Activated CD4-positive, alpha-beta T cell treated with anti-CD3 and anti-CD28 coated beads, Interleukin-2, amount 50 U/mL, for 24 hours (primary cell): ENCODE measurements around the gene HSPB9.

ENCODE experiments used
- DNase-seq, 2 donors: peaks; one replicate each; pipeline ENCODE4 v3.0.0-alpha.2; 2020; ENCODE audit warnings: low read depth in 1 of 2, low spot score in 1 of 2

Gene HSPB9

DNA sequence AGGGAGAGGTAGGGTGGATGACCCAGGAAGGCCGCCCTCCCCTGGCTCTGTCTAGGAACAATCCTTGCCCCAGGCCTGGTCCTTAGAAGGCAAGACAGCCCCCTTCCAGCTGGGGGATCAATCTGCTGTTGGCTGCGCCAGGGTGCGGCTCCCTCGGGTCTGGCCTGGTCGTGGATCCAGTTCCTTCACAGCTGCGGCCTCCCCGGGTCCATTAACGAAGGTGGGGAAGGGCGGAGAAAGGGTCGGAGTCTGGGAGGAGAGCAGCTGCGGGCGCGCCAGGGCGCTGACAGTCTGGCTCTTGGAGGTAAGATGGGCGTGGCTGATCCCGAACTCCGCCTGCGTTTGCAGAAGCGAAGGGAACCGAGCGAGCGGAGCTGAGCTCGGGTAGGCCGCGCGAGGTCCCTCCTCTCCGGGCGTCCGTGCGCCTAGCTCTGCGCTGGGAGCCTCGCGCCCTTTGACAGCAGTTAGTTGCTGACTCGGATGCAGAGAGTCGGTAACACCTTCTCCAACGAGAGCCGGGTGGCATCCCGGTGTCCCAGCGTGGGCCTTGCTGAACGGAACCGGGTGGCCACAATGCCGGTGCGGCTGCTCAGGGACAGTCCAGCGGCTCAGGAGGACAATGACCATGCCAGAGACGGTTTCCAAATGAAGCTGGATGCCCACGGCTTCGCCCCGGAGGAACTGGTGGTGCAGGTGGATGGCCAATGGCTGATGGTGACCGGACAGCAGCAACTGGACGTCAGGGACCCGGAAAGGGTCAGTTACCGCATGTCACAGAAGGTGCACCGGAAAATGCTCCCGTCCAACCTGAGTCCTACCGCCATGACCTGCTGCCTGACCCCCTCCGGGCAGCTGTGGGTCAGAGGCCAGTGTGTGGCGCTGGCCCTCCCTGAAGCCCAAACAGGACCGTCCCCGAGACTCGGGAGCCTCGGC, at the start of gene HSPB9:
HSPB9 (plus strand) TSS at position 434 of the 933 bp plus-strand sequence; CDS start at position 481, 47 bp downstream.
- no peak for DNase-seq

DNA sequence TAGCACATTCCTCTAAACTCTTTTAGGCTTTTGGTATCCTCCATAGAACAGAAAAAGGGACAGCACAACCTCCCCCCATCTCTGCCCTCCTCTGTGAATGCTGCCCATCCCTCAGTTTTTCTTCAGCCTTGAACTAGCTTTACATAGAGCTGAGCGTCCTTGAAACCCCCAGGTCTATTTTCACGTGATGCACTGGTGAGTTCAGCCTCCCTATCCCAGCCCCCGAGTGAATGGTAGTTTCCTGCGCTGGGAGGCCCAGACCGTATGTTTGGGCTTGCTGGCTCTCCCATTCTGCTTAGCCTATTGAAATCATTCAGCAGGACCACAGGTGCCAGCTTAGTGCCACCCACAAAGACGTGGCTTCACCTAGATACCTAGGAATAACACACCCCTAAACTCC, 46.8 kb upstream of the HSPB9 start:
- DNase-seq: no peak

GRCh38 chr17:42076797-42077559, 45.6 kb upstream of the HSPB9 start:
- no peak for DNase-seq

GRCh38 chr17:42077755-42078154, 44.8 kb upstream of the HSPB9 start:
- DNase-seq: no peak

DNA sequence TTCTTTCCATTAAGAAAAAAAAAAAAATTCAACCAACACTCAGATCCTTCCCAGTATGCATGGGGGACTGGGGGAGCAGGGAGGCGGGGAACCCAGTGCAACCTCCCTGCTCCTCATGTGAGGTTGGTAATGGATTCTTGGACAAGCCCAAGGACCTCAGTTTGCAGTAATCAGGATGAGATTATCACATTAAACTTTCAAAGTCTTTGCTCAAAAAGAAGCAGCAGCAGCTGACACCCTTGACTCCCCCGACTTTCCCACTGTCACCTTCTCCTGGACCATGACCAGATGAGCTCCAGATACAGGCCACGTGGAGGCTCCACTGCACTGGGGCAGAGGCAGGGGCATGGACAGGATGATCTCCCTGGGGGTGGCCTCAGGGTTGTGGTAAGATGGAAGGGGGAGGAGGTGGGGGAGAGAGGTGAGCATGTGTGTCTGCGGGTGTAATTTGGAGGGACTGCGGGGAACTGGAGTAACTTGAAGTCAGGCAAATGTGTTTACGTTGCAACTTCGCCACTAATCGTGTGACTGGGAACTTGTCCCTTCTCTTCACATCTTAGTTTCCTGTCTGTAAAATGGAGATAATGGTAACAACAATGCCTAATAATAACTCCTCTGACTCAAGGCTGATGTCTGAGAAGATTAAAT, 44.1 kb upstream of the HSPB9 start:
- no peak for DNase-seq

DNA sequence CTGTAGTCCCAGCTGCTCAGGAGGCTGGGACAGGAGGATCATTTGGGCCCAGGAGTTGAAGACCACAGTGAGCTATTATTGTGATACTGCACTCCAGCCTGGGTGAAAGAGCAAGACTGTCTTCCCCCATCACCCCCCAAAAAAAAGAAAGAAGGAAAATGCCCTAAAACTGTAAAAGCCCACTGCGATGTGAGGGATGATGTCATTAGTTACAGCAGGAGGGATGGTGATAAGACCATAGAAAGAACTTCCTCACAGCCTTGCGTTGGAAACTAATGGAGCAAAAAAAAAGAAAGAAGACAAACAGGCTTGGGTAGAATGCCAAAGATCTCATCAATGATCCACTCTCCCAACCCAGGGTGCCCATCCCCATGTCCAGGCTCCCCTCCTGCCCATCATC, 43.1 kb upstream of the HSPB9 start:
- no peak for DNase-seq

GRCh38 chr17:42081516-42082129, 41.0 kb upstream of the HSPB9 start:
- no peak for DNase-seq

- no peak for DNase-seq
Observed at GRCh38 chr17:42087042-42087701, 35.4 kb upstream of the HSPB9 start.

- no peak for DNase-seq
Observed at GRCh38 chr17:42087736-42088705, 34.6 kb upstream of the HSPB9 start.

GRCh38 chr17:42088736-42089135, 33.9 kb upstream of the HSPB9 start:
- no peak for DNase-seq

DNA sequence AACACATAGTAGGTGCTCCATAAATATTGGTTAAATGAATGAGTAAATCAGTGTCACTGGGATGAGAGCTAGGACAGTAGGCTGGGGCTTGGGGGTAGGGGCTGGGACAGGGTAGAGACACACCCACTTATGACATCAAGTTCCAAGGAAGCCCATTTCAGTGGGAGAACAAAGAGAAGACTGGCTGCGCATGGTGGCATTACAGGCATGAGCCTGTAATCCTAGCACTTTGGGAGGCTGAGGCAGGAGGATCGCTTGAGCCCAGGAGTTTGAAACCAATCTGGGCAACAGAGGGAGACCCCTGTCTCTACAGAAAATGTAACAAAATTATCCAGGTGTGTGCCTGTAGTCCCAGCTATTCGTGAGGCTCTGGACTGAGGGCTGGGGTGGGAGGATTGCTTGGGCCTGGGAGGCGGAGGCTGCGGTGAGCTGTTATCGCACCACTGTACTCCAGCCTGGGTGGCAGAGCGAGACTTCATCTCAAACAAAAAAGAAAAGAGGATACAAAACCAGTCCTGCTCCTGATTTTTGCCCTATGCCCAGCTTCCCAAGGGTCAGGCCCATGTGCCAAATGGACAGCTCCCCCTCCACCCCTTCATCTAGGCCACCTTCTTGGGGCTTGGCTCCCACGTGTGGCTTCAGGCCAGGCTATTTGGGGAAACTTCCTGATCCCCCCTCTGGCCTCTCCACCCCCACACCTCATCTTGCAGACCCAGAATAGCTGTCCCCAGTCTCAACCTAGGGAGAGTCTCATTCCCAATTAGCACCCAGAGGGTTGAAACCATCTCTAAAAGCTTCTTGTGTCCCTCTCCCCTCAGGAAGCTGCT, 31.4 kb upstream of the HSPB9 start:
- DNase-seq: no peak

GRCh38 chr17:42092939-42093338, 29.7 kb upstream of the HSPB9 start:
- DNase-seq: no peak

- DNase-seq: no peak
Observed at GRCh38 chr17:42094375-42095069, 28.1 kb upstream of the HSPB9 start.

DNA sequence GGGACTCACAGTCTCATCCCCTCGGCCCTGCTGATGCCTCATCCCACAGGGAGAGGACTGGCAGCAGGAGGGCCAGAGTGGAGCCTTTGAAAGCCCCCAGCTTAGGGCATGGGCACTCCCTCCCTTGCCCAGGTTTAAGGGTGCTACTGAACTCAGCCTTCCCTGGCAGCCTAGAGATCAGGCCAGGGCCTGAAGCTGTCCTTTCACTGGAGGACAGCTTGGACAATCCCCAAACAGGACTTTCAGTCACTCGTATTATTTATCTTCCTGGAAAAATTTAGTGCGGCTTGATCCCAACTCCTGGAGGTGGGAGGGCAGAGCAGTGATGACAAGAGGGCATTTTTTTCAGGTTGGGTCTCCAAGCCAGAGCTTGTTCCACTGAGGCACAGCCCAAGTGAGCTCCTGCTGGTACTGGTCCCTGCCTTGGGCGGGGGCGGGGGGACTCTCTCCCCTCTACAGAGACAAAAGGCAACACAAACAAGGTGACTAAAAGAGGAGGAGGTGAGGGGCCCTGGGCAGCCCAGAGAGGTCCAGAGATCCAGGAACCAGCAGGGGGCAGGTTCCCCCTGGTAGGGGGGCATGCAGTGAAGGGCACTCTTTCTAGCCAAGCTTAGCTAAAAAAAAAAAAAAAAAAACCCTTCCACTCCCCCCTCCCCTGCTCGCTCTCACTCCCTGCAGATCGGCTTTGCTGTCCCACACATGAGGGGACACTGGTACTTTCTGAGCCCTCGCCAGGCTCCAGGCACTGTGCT, 26.1 kb upstream of the HSPB9 start:
- no peak for DNase-seq

GRCh38 chr17:42097691-42098631, 24.6 kb upstream of the HSPB9 start, which contains the start of gene ZNF385C:
TSS of gene ZNF385C (minus strand) at chr17:42098473. CDS start at chr17:42063056, 35,417 bp downstream.
- no peak for DNase-seq

GRCh38 chr17:42098730-42099399, 23.7 kb upstream of the HSPB9 start:
- DNase-seq: no peak
